NCI-H1048 (cell line): ENCODE measurements around the gene BCL2L14.

ENCODE experiments used
- DNase-seq: peaks from one replicate; lab custom pipeline; 2025; lab: John Stamatoyannopoulos, UW

Gene BCL2L14

GRCh38 chr12:12070674-12071656 is at the start of gene BCL2L14:
BCL2L14 (plus strand) TSS chr12:12070939; CDS start chr12:12079306, 8,367 bp downstream.
- DNase-seq, result no peak

- no peak for DNase-seq
Observed at GRCh38 chr12:12022306-12022936, 48.3 kb upstream of the BCL2L14 start.

GRCh38 chr12:12023456-12023855 is 47.3 kb upstream of the BCL2L14 start:
- no peak for DNase-seq

GRCh38 chr12:12024911-12025682 is 45.6 kb upstream of the BCL2L14 start:
- no peak for DNase-seq

GRCh38 chr12:12025799-12026386 is 44.8 kb upstream of the BCL2L14 start:
- DNase-seq, result no peak

- DNase-seq, result no peak
Observed at GRCh38 chr12:12028668-12029402, 41.9 kb upstream of the BCL2L14 start.

- DNase-seq, result no peak
Observed at GRCh38 chr12:12029653-12030052, 41.1 kb upstream of the BCL2L14 start.

- DNase-seq, result peak; percentile 54
Observed at GRCh38 chr12:12032260-12032791, 38.4 kb upstream of the BCL2L14 start.

- DNase-seq, result peak; percentile 55
Observed at GRCh38 chr12:12032851-12033797, 37.6 kb upstream of the BCL2L14 start.

- no peak for DNase-seq
Observed at GRCh38 chr12:12033824-12034223, 36.9 kb upstream of the BCL2L14 start.

GRCh38 chr12:12034344-12034743 is 36.4 kb upstream of the BCL2L14 start:
- DNase-seq, result no peak

GRCh38 chr12:12035229-12035628 is 35.5 kb upstream of the BCL2L14 start:
- no peak for DNase-seq

- DNase-seq, result no peak
Observed at GRCh38 chr12:12036901-12037300, 33.8 kb upstream of the BCL2L14 start.

- no peak for DNase-seq
Observed at GRCh38 chr12:12039897-12040296, 30.8 kb upstream of the BCL2L14 start.

GRCh38 chr12:12046401-12046800 is 24.3 kb upstream of the BCL2L14 start:
- DNase-seq, result no peak

GRCh38 chr12:12047682-12048081 is 23.1 kb upstream of the BCL2L14 start:
- DNase-seq, result no peak

- no peak for DNase-seq
Observed at GRCh38 chr12:12048266-12048665, 22.5 kb upstream of the BCL2L14 start.

- no peak for DNase-seq
Observed at GRCh38 chr12:12048714-12049113, 22.0 kb upstream of the BCL2L14 start.

GRCh38 chr12:12051668-12052067 is 19.1 kb upstream of the BCL2L14 start:
- no peak for DNase-seq

- no peak for DNase-seq
Observed at GRCh38 chr12:12054993-12055392, 15.7 kb upstream of the BCL2L14 start.
